ENCODE data around the gene MAP2K2. TPM values are rescaled to one million over a fixed set of nuclear protein-coding genes. Genes with fewer than 3 reads are reported as not detected.

MAP2K2 gene
- total and polyA plus RNA-seq, 9 of the 15 experiments (the other 6 are each of a cell fraction or from before 2014, with no cell fraction given) = 1.0 to 151 (median 58.3) TPM

GRCh38 chr19:4042731-4043082, 81.2 kb downstream of the MAP2K2 start:
- Histone ChIP-seq H3K9me1 (ENCODE audit: control insufficient read depth, insufficient read depth, low read length) (no peaks in the 10 kb centered on the region), H3K27ac (ENCODE audit: extremely low read depth, low read depth, low read length) (no peak overlapping the region), H4K20me1 (replicated peaks; ENCODE audit: control insufficient read depth, insufficient read depth, low read length) (peaks cover 7% of the 10 kb centered on the region; the same call in 1 of the 2 replicates), H3K4me1 (replicated peaks in 1 of 2; ENCODE audit: control insufficient read depth in 2 of 2, insufficient read depth in 2 of 2, low read length in 2 of 2) (peaks cover 0 to 31% of the 10 kb centered on the region in 2 experiments; a peak in 2 of 5 replicates), H3K4me3 (no peak overlapping the region), H2AFZ (ENCODE audit: low read depth, low read length) (no peak overlapping the region), H3K36me3 (ENCODE audit: control insufficient read depth, insufficient read depth, low read length) (peaks cover 28% of the 10 kb centered on the region; the same call in 2 of the 3 replicates), H3K9me3 (replicated peaks; ENCODE audit: control insufficient read depth, insufficient read depth, low read depth, low read length) (no peaks in the 10 kb centered on the region), H3K79me2 (ENCODE audit: control insufficient read depth, insufficient read depth, low read length) (peaks cover 25% of the 10 kb centered on the region; the same call in 2 of the 3 replicates), H3K4me2 (ENCODE audit: insufficient read depth, low read length) (no peak overlapping the region), H3K27me3 (ENCODE audit: control insufficient read depth in 2 of 2, insufficient read depth in 2 of 2, low read length in 2 of 2) (no peaks in the 10 kb centered on the region), H3K9ac (ENCODE audit: insufficient read depth in 1 of 2, low read depth in 2 of 2, low read length in 2 of 2) (no peak overlapping the region)
- 0 out of 2 replicates have a peak, but pooled peaks have one; percentile 34 for TF ChIP-seq HNRNPL (IDR thresholded peaks at IDR 0.05; ENCODE audit: low read depth, low read length)
- peak; percentile 60; the same call in 1 of the 2 replicates for TF ChIP-seq POLR2G (IDR thresholded peaks at IDR 0.05; ENCODE audit: low read depth, low read length)
- TF ChIP-seq RBFOX2 (IDR thresholded peaks at IDR 0.05; ENCODE audit: low read depth, low read length) = 0 out of 2 replicates have a peak, but pooled peaks have one; percentile 13
- peak; percentile 52 for TF ChIP-seq RBM22 (IDR thresholded peaks at IDR 0.05; ENCODE audit: low read depth, low read length, poor library complexity, severe bottlenecking)
- TF ChIP-seq ZNF253 (CRISPR knock-in tag; conservative IDR thresholded peaks at IDR 0.05) = no peak
- no peak for TF ChIP-seq THRB (CRISPR knock-in tag; conservative IDR thresholded peaks at IDR 0.05)
- no peak for TF ChIP-seq PURB (CRISPR knock-in tag; IDR thresholded peaks at IDR 0.05; ENCODE audit: low read depth)
- TF ChIP-seq ZBTB1 (CRISPR knock-in tag; IDR thresholded peaks at IDR 0.05; ENCODE audit: borderline replicate concordance, low read depth) = no peak
- WGBS (ENCODE audit: insufficient coverage, low coverage, missing lambda C conversion rate) = 83% methylated on average over 14 of the region's 14 CpGs
- CTCF ChIA-PET (ENCODE audit: low intra/inter-chr PET ratio) = no interaction called here
- POLR2A ChIA-PET = no interaction called here
- in situ Hi-C loops (cut with MboI) (no loop called here), intact Hi-C loops (cut with micrococcal nuclease) (no loop called here)
- no peak; the same call in 2 of the 3 replicates for ATAC-seq
- no peak for DNase-seq (ENCODE audit: extremely low read depth in 1 of 4, low spot score in 3 of 4)
- no TSS peak for BruUV-seq (replicated peaks)
- no peak for FAIRE-seq
